NCI-H146 treated with DMSO at 0.1 percent for 48 hours (cell line): ENCODE measurements around the gene FIBCD1.

ENCODE experiments used
- DNase-seq: peaks from one replicate; lab custom pipeline; 2025; ENCODE audit not compliant: unreplicated experiment; lab: John Stamatoyannopoulos, UW

FIBCD1 gene

DNA sequence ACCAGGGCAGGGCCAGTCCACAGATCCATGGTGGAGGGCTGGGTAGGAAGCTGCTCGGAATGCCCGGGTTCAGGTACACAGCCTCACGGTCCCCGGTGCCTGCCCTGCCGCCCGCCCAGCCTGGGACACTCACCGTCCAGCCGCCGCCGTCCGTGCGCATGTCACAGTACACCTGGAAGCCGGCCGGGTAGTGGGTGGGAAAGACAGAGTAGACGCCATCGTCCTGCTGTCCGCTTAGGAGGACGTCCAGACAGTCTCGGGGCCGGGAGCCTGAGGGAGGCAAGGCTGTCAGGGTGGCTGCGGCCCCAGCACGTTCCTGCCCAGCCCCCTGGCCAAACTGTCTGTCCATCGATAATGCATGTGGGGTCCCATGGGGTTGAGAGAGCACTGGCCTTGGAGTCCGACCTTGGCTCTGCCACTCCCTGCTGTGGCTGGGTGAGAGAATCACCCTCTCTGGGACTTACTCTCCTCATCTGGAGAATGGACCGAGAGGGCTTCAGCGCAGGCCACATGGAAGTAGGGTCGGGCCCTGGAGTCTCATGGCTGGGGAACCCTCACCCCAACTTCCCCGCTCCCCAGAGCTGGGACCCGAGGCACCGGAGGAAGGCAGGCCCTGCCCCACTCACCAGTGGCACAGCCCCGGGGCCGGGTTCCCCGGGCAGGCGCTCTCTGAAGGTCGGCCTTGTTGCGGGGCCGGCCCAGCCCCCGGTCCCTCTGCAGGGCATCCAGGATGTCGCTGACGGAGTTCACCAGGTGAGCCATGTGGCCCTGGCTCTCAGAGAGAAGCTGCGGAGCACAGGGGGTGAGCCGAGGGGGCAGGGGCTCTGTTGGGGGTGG lies 15.2 kb downstream of the FIBCD1 start:
- DNase-seq = no peak

DNA sequence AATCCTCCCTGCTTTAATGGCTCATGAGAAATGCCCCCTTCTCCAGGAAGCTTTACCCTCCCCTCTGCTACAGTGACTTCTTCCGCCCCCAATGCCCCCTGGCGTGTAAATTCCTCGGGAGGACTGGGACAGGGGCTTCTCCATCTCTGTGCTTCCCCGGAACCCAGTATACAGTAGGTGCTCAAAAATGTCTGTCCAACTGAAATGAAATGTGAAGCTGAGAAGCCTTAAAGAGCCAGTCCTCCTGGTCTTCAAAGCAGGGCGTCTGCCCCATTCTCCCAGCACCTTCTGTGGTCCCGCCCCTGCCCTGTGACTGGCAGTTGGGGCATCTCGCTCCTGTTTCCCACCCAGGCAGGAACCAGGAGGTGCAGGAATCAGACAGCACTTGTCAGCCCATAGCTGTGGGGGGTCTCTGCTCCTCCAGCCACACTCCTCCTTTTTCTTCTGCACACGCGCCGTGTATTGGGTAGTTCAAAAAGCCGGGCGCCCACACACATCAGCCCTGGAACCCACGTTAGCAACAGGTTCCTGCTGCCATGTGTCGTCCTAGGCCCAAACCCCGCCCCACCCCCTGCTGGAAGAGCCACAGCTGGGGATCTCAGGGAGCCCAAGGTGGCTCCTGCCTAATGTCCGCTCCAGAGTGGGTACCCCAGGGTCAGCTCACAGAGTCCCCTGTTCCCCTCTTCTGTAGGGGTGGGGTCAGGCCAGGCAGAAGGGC lies 16.0 kb downstream of the FIBCD1 start:
- no peak for DNase-seq

DNA sequence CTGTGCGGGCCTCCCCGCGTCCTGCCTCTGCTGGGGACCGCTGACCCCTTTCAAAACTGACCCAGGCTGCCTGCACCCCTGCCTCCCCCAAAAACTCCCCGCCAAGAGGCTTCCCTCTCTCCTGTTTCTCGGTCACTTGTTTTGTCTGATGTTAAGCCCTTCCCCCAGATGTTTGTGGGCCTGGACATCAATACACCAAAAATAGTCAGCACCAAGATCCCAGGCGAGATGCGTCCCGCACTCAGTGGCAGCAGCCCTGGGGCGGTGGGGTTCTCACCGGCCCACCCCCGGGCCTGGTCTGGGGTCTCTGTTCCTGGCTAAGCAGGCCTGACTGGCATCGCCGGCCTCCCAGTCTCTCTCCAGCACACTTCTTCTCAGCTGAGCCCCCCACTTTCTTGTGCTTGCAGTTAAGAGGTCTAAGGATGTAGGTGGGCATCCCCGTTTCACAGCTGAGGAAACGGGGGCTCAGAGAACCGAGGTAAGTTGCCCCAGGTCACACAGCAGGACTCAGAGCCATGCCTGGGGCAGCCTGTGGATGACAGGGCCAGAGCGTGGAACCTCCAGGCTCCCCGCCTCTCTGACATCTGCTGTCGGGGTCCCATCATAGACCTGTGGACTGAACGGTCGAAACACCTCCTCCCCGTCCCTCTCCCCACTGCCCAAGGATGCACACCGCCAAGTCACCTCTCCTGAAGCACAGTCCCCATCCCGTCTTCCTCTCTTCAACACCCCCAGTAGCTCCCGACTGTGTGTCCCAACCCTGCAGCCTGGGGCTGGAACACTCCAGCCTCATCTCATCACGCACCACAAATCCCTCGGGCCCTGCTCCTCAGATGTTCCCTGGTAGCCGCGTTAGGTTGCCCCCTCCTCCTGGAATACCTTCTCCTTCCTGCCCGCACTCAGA lies 16.8 kb downstream of the FIBCD1 start:
- DNase-seq = no peak

DNA sequence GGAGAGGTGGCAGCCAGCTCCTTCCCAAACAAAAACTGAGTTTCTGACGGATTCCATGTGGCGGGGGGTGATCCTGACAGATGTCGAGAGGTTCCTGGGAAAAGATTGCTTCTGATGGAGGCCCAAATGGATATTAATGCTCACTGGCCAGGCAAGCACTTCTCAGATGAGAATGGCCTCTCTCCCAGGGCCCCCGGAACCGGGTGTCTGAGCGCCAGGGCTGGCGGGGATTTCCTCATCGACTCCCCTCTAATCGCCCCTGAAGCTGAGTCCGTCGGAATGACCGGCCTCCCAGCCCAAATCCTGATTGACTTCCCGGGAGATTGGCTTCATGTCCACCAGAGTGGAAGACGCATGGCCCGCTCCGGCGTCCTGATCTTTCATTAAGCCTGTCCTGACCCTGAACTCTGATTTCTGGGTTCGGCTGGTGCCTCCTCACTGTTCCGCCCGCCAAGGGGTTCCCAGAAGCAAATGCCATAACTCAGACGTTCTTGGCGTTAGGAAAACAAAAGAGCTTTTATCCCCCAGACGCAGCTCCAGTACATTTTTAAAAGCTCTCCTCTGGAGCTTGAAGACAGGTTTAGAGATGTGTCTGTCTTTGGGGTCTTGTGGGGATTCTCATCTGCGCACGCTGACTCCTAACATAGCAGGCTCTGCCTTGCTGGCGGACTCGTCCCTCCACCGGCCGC lies 17.6 kb downstream of the FIBCD1 start:
- no peak for DNase-seq

DNA sequence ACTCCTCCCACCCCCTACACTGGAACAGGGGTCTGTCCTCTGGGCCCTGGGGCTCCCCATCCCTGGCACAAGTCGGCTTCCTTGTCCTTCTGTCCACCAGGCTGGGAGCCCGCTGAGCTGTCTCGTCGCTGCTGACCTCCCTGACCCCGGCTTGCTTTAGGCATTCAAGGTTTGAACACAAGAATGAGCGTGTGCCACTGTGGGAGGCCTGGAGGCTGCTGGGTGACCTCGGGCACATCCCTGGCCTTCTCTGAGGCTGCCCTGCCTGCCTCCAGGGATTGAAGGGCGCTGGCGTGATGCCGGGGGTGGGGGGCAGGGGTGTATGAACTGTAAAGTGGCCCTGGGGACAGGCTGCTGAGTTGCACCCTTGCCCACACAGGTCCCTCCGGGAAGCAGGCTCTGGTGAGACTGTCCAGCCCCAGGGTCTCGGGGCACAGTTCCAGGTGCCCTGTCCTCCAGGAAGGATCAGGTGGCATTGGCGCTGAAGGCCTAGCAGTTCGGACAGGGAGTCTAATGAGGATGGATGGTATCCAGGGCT lies 18.2 kb downstream of the FIBCD1 start:
- no peak for DNase-seq

DNA sequence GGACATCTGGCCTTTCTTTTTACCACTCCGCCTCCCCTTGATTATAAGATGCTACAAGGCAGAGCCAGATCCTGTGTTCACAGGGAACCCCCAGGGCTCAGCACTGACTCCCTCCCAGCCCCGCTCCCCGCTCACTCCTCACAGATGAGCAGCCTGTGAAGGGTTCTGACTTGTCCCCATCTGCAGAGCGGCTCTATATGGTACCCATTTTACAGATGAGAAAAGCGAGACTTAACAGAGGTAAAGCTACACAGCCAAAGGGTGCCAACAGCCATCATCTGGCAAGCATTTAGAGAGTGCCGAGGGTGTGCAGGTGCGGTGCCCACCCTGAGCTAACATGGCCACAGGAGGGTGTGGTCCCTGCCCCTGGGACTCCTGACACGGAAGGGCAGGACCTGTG lies 18.8 kb downstream of the FIBCD1 start:
- no peak for DNase-seq

DNA sequence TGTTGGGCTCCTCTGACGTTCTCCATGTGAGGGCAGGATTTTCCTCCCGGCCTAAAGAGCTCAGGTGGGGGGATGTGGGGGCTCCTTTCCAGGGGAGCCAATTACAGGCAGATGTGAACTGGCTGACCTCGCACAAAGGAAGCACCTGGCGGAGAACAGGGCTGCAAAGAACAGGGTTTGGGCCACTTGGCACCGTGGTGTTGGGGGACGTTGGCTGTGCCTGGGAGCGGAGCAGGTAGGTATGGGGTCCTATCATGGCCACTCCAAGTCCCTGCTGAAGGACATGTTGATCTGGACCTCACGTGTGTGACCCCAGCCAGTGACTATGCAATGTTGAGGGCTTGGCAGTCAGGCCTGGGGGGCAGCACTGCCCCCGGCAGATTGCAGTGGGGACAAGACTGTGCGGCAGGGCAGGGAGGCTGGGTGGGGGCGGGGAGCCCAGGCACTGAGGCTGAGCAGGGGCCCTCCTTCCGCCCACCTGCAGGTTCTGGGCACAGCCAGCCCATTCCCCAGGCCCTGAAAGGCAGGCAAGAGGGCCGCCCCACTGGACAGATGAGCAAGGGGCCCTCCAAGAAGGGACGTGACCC lies 19.4 kb downstream of the FIBCD1 start:
- no peak for DNase-seq

DNA sequence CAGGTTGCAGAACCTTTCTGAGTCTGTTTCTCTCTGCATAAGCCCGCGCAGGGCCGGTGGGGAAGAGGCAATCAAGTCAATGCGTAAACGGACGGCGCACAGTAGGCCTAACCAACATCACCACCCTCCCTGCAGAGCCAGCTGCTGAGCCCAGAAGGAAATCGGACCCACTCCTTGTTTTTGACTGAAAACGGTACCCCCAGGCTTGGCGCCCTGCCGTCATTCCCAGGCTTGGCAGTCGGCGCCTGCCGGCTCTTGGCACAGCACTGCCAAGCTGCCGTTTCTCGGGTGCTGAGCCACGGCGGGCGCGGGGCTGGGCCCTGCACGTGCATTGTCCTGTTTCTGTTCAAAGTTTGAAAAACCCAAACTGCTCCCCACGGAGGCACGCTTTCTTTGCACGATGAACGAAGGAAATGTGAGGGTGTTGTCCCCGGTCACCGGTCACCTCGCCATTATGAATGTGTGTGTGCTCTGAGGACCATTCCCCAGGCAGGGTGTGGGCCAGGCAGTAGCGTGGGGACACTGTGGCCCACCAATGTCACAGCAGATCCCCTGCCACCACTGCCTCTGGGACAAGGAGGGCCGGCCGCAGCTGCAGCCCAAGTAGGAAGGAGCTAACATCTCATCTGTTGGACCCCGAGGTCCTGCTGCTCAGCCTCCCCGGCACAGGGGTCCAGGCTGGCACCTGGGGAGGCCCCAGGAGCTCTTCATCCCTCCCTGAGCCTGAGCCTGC lies 20.1 kb downstream of the FIBCD1 start:
- no peak for DNase-seq

DNA sequence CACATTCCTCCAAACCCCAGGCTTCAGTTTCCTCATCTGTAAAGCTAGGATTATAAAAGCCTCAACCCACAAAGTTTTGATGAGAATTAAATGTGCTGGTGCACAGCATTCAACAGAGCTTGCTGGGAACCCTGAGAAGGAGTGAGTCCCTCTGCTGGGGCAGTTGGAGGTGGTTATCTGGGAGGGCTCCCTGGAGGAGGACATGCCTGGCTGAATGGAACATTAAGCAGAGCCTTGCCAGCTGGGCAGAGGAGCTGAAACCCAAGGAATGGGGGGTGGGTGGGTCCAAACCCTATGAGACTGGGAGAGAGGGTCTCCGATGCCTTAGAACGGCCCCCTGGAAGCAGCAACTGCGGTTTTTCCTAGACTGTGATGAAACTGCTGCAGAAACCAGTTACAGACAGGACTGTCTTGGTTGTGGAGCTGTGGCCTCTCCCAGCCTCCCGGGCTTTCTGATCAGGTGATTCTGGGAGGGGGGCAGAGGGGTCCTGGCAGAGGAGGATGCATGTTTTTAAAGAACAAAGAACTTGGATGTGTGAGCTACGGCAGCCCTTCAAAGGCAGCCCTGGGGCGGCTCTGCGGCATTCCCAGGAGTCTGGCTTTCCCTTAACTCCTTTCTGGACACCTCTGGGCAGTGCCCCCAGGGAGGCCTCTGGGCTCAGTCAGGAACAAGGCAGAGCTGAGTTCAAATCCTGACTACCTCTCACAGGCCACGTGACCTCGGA lies 20.8 kb downstream of the FIBCD1 start:
- no peak for DNase-seq

DNA sequence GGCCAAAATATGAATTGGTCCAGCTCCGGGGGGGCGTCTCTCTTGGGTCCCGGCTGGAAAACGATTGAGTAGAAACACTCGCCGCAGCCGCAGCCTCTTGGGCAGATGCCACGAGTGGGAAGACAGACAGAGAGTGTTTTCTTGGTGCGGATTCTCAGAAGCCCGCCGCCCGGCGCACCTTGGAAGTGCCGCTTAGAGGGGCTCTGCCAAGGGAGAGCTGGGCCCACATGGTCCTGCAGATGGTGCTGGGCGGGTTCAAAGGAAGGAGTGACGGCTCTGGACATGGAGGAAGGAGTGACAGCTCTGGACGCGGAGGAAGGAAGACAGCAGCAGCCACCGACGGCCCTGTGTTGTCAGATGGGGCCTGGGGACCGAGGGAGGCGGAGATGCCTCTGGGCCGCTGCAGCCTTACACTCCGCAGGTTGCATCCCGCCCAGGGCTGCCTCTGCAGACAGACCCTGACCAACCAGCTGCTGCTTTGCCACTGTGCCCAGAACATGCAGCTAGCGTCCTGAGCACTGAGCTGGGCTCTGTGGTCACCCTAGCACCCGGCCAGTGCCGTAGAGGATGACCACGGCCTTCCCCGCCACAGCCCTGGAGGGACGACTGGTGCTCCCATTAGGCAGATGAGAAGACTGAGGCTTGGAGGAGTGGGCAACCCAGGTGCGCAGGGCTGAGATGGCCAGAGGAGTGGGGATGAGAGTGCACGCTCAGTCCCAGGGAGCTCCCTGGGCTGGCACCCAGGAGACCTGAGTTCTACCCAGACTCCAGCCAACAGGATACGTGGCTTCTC lies 21.7 kb downstream of the FIBCD1 start:
- no peak for DNase-seq

DNA sequence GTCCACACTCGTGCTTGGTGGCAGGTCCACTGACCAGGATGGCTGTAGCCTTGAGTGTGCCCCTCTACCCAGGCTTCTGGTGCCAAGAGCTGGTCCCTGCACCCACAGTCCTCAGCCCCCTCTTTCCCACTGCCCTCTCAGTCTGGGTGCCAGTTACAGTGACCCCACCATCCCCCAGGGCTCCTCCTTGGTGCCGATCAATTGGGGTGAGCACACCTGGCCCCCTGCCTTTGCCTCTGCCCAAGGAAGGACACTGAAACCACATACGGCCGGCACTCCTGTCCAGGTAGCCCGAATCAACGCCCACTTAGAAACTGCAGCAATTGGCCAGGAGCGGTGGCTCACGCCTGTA lies 24.0 kb downstream of the FIBCD1 start:
- no peak for DNase-seq

DNA sequence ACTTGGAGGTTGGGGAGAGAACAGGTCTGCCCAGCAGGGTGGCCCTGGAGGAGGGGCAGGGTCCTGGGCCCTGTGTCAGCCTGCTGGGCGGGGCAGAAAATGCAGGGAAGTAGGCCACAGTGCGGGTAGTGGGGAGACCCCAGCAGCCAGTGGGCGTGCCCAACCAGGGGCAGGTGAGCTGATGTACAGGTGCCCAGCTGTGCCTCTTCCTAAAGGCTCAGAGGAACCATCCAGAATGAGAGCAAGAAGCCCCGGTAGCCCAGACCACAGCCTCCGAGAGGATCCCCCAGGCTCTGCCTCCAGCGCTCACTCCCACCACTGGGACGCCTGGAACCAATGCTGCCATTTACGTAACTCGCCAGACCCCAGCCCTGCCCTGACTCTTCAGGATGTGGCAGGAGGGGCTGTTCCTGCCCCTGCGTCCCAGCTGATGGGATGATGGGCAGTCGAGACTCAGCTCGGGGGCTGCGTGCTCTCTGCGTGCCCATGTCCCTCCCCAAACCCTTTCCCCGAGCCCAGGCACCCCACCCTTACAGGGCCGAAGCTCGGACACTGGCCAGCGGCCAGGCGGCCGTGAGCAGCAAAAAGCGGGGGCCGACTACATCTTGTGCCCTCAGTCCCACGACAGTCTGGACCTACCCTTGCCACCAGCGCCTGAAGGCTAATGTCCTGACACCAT lies 24.5 kb downstream of the FIBCD1 start:
- DNase-seq = no peak

DNA sequence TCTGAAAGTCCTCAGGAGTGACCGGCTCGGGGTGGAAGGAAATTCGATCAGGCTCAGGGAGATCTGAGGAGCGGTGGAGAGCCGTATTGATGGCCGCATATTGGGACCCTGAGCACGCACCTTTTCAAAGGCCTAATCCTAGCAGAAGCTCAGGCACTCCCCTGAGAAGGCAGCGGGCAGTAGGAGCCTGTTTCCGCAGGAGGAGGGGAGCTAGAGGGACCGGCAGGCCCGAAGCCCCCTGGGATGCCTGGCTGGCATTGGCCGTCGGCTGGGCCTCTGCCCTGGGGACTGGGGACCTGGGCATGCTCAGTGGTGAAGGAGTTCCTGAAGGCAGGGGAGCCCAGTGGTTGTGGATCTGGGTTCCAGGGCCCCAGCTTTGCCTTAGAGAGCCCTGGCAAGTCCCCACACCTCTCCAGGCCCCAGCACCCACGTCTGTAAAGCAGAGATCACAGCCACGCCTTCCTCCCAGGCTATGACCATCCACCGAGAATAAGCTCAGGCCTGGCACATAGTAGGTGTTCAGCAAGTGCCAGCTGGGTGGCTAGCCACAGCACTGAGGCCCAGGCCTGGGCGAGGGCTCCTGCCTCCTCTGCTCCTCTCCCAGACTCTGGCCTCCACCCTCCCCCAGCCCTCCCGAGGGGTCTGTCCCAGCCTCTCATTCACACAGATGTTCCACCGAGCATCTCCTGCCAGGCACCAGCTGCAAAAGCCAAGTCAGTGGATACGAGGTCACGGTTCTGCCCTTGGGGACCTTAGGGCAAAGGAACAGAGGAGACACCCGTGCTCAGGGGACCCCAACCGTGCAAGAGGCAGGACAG lies 25.2 kb downstream of the FIBCD1 start:
- no peak for DNase-seq

DNA sequence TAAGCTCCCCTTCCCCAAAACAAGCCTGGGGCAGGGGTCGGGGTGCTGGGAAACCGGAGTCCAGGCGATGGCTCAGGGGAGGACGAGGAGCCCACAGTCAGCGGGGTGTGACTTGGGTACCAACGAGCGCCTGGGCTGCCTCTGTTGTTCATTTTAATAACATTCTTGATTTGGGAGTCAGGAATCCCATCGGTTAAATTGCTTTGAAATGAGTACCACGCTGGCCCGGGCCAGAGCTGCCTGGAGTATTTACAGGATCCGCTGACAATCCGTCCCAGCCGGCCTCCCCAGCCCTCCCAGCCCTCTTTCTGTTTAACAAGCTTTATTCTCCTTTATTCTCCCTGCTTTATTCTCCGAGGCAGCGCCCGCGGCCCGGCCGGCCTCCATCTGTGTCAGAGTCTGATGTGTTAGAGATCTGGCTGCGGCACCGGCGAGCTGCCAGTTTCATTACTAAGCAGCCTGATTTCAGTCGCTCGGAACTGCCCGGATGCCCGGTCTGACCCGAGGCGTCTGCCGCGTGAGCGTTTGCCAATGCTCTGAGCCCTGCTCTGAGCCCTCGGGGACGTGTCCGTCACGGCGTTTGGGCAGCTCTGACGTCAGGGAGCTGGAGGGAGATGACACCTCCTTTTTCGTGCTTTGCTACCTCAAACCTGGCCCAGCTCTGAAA lies 26.0 kb downstream of the FIBCD1 start:
- DNase-seq = no peak

DNA sequence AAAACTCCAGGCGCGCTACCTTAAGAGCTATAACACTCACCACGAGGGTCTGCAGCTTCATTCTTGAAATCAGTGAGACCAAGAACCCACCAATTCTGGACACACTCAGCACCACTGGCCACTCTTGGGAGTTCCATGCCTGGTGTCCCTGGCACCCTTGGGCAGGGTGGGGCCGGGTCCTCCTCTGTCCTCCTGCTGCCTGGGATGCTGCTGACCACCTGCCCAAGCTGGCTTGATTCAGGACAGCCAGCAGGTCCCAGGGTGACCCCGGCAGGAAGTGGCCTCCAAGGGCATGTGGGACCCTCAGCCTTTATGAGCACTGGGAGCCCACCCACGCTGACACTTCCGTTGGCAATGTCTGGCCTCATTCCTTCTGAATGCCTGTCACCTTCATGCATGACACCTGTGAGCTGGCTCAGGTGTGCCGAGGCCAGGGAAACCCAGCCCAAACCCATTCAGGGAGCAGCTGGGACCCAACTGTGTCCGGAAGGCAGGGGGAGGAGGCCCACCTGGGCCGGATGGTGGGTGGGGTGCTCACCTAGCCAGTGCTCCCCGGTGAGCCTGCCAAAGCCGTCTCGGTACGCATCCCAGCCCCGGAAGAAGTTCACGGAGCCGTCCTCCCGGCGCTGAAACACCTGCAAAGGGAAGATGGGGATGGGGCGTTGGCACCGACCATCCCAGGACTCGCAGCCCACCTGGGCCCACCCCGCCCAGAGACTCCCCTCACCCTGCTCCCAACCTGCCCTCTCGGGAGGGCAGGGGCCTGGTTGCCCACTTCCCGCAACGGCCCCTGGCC lies 27.6 kb downstream of the FIBCD1 start:
- DNase-seq = no peak
